Duodenal mucosa (tissue), 2 donors: Measurements from ENCODE around the gene PTPRJ.

ENCODE experiments used
- H3K27ac ChIP-seq: one replicate; pipeline ENCODE4 v1.7.0; 2013; ENCODE audit warnings: low read depth, low read length
- H3K27me3 ChIP-seq, 2 donors: one replicate each; pipeline ENCODE4 v1.7.0; 2013; ENCODE audit warnings: low read length in 2 of 2, control low read depth in 1 of 2; ENCODE audit not compliant: insufficient read depth in 2 of 2, control insufficient read depth in 1 of 2
- H3K36me3 ChIP-seq, 2 donors: one replicate each; pipeline ENCODE4 v1.7.0; 2013; ENCODE audit warnings: low read length in 2 of 2, control low read depth in 1 of 2; ENCODE audit not compliant: insufficient read depth in 2 of 2, control insufficient read depth in 1 of 2
- H3K4me1 ChIP-seq, 2 donors: one replicate each; pipeline ENCODE4 v1.7.0; 2013; ENCODE audit warnings: low read length in 2 of 2, control low read depth in 1 of 2; ENCODE audit not compliant: insufficient read depth in 2 of 2, control insufficient read depth in 1 of 2
- H3K4me3 ChIP-seq, 2 donors: one replicate each; pipeline ENCODE4 v1.7.0; 2013; ENCODE audit warnings: low read length in 2 of 2, low read depth in 1 of 2
- H3K9ac ChIP-seq, 2 donors: one replicate each; pipeline ENCODE4 v1.7.0; 2013; ENCODE audit warnings: low read length in 2 of 2, low read depth in 1 of 2
- H3K9me3 ChIP-seq, 2 donors: one replicate each; pipeline ENCODE4 v1.7.0; 2013; ENCODE audit warnings: low read length in 2 of 2, control low read depth in 1 of 2; ENCODE audit not compliant: control insufficient read depth in 1 of 2

The PTPRJ gene

GRCh38 chr11:48058064-48058463 lies 77.7 kb downstream of the PTPRJ start:
- peaks cover 17 to 33% of the 10 kb centered on the region in 2 donors for H3K4me1 ChIP-seq
- H3K36me3 ChIP-seq: no peaks in the 10 kb centered on the region
- H3K9ac ChIP-seq: no peak overlapping the region
- no peak overlapping the region for H3K27ac ChIP-seq
- H3K4me3 ChIP-seq: no peak overlapping the region
- H3K27me3 ChIP-seq: no peaks in the 10 kb centered on the region
- H3K9me3 ChIP-seq: no peaks in the 10 kb centered on the region

GRCh38 chr11:48058788-48059187 lies 78.4 kb downstream of the PTPRJ start:
- Histone ChIP-seq H3K4me3 (no peak overlapping the region), H3K36me3 (no peaks in the 10 kb centered on the region), H3K9me3 (no peaks in the 10 kb centered on the region), H3K27me3 (no peaks in the 10 kb centered on the region), H3K27ac (no peak overlapping the region), H3K9ac (no peak overlapping the region), H3K4me1 (peaks cover 17 to 33% of the 10 kb centered on the region in 2 donors)

- peaks cover 4 to 10% of the 10 kb centered on the region in 2 donors for H3K4me1 ChIP-seq
- no peak overlapping the region for H3K4me3 ChIP-seq
- H3K9me3 ChIP-seq: no peaks in the 10 kb centered on the region
- no peaks in the 10 kb centered on the region for H3K27me3 ChIP-seq
- no peak overlapping the region for H3K9ac ChIP-seq
- no peak overlapping the region for H3K27ac ChIP-seq
- no peaks in the 10 kb centered on the region for H3K36me3 ChIP-seq
Measured at GRCh38 chr11:48062649-48063048, 82.3 kb downstream of the PTPRJ start.

- Histone ChIP-seq H3K27me3 (no peaks in the 10 kb centered on the region), H3K9ac (no peak overlapping the region), H3K27ac (no peak overlapping the region), H3K4me3 (no peak overlapping the region), H3K9me3 (no peaks in the 10 kb centered on the region), H3K4me1 (peaks cover 3 to 4% of the 10 kb centered on the region in 2 donors), H3K36me3 (no peaks in the 10 kb centered on the region)
Measured at GRCh38 chr11:48063424-48063978, 83.1 kb downstream of the PTPRJ start.

GRCh38 chr11:48064306-48064705 lies 83.9 kb downstream of the PTPRJ start:
- H3K4me3 ChIP-seq: no peak overlapping the region
- no peak overlapping the region for H3K9ac ChIP-seq
- H3K27ac ChIP-seq: no peak overlapping the region
- peaks cover 0 to 4% of the 10 kb centered on the region in 2 donors for H3K4me1 ChIP-seq
- H3K27me3 ChIP-seq: no peaks in the 10 kb centered on the region
- no peaks in the 10 kb centered on the region for H3K9me3 ChIP-seq
- no peaks in the 10 kb centered on the region for H3K36me3 ChIP-seq

- Histone ChIP-seq H3K4me3 (no peak overlapping the region), H3K36me3 (peaks cover 0 to 4% of the 10 kb centered on the region in 2 donors), H3K27me3 (no peaks in the 10 kb centered on the region), H3K27ac (no peak overlapping the region), H3K9me3 (no peaks in the 10 kb centered on the region), H3K4me1 (peaks cover 0 to 6% of the 10 kb centered on the region in 2 donors), H3K9ac (no peak overlapping the region)
Measured at GRCh38 chr11:48066881-48067800, 86.8 kb downstream of the PTPRJ start.

GRCh38 chr11:48073031-48073861 lies 92.9 kb downstream of the PTPRJ start:
- H3K27me3 ChIP-seq: no peaks in the 10 kb centered on the region
- no peak overlapping the region for H3K9ac ChIP-seq
- no peak overlapping the region for H3K4me3 ChIP-seq
- H3K27ac ChIP-seq: no peak overlapping the region
- H3K36me3 ChIP-seq: peaks cover 0 to 10% of the 10 kb centered on the region in 2 donors
- peaks cover 0 to 3% of the 10 kb centered on the region in 2 donors for H3K4me1 ChIP-seq
- H3K9me3 ChIP-seq: no peaks in the 10 kb centered on the region

GRCh38 chr11:48074425-48075181 lies 94.2 kb downstream of the PTPRJ start:
- peaks cover 0 to 3% of the 10 kb centered on the region in 2 donors for H3K4me1 ChIP-seq
- H3K4me3 ChIP-seq: no peak overlapping the region
- peaks cover 0 to 9% of the 10 kb centered on the region in 2 donors for H3K36me3 ChIP-seq
- H3K27ac ChIP-seq: no peak overlapping the region
- H3K9ac ChIP-seq: no peak overlapping the region
- no peaks in the 10 kb centered on the region for H3K27me3 ChIP-seq
- no peaks in the 10 kb centered on the region for H3K9me3 ChIP-seq

- no peak overlapping the region for H3K4me3 ChIP-seq
- peaks cover 0 to 6% of the 10 kb centered on the region in 2 donors for H3K36me3 ChIP-seq
- no peak overlapping the region for H3K9ac ChIP-seq
- peaks cover 0 to 3% of the 10 kb centered on the region in 2 donors for H3K4me1 ChIP-seq
- H3K27ac ChIP-seq: no peak overlapping the region
- H3K9me3 ChIP-seq: no peaks in the 10 kb centered on the region
- H3K27me3 ChIP-seq: no peaks in the 10 kb centered on the region
Measured at GRCh38 chr11:48075637-48076036, 95.3 kb downstream of the PTPRJ start.
